ENCODE measurements around the gene CDCA3.
A peak's percentile ranks its signal among the peaks of the same experiment; 100 is the strongest.
"Not testable (repeated sequence)": the region's sequence is repeated elsewhere in the genome, so short reads cannot be mapped to it uniquely, and the experiment has no call there.

Gene CDCA3

GRCh38 chr12:6851153-6851920 lies at the start of gene CDCA3:
Gene CDCA3 (minus strand): TSS chr12:6851286. CDS start chr12:6850952, 334 bp downstream.
- ATAC-seq (replicated peaks; ENCODE audit: extremely low read depth, poor library complexity, severe bottlenecking) (peak; percentile 57), DNase-seq (ENCODE audit: low spot score in 2 of 2) (peak; percentile 83 to 87)
- H3K36me3 Mint-ChIP-seq (ENCODE audit: insufficient read depth) = peaks cover 22% of the 10 kb centered on the region
- peaks cover 41% of the 10 kb centered on the region for H3K4me1 Mint-ChIP-seq
- H3K4me3 Mint-ChIP-seq = peak within 1 kb of the TSS; percentile 87
- no peaks in the 10 kb centered on the region for H3K27me3 Mint-ChIP-seq
- H3K27ac Mint-ChIP-seq (ENCODE audit: low read depth) = peak within 1 kb of the TSS; percentile 74
- no peaks in the 10 kb centered on the region for H3K9me3 Mint-ChIP-seq

- DNase-seq (ENCODE audit: low spot score in 2 of 2) (no peak), ATAC-seq (replicated peaks; ENCODE audit: extremely low read depth, poor library complexity, severe bottlenecking) (no peak)
- H3K9me3 Mint-ChIP-seq = no peaks in the 10 kb centered on the region
- H3K4me1 Mint-ChIP-seq = no peaks in the 10 kb centered on the region
- no peaks in the 10 kb centered on the region for H3K36me3 Mint-ChIP-seq (ENCODE audit: insufficient read depth)
- no peak overlapping the region for H3K27ac Mint-ChIP-seq (ENCODE audit: low read depth)
- no peaks in the 10 kb centered on the region for H3K27me3 Mint-ChIP-seq
- H3K4me3 Mint-ChIP-seq = no peak overlapping the region
Measured at GRCh38 chr12:6899837-6900519, 48.9 kb upstream of the CDCA3 start.

- Mint-ChIP-seq H3K4me1 (no peaks in the 10 kb centered on the region), H3K9me3 (no peaks in the 10 kb centered on the region), H3K4me3 (no peak overlapping the region), H3K36me3 (ENCODE audit: insufficient read depth) (no peaks in the 10 kb centered on the region), H3K27ac (ENCODE audit: low read depth) (no peak overlapping the region), H3K27me3 (no peaks in the 10 kb centered on the region)
- ATAC-seq (replicated peaks; ENCODE audit: extremely low read depth, poor library complexity, severe bottlenecking) (no peak), DNase-seq (ENCODE audit: low spot score in 2 of 2) (no peak)
Measured at GRCh38 chr12:6899427-6899826, 48.3 kb upstream of the CDCA3 start.

- DNase-seq (ENCODE audit: low spot score in 2 of 2) = no peak
- H3K27me3 Mint-ChIP-seq = no peaks in the 10 kb centered on the region
- no peak for ATAC-seq (replicated peaks; ENCODE audit: extremely low read depth, poor library complexity, severe bottlenecking)
- no peak overlapping the region for H3K4me3 Mint-ChIP-seq
- no peaks in the 10 kb centered on the region for H3K4me1 Mint-ChIP-seq
- H3K36me3 Mint-ChIP-seq (ENCODE audit: insufficient read depth) = no peaks in the 10 kb centered on the region
- H3K27ac Mint-ChIP-seq (ENCODE audit: low read depth) = no peak overlapping the region
- H3K9me3 Mint-ChIP-seq = no peaks in the 10 kb centered on the region
Measured at GRCh38 chr12:6896846-6897435, 45.9 kb upstream of the CDCA3 start.

- no peak overlapping the region for H3K27ac Mint-ChIP-seq (ENCODE audit: low read depth)
- no peak overlapping the region for H3K4me3 Mint-ChIP-seq
- no peaks in the 10 kb centered on the region for H3K9me3 Mint-ChIP-seq
- H3K4me1 Mint-ChIP-seq = peaks cover 7% of the 10 kb centered on the region
- ATAC-seq (replicated peaks; ENCODE audit: extremely low read depth, poor library complexity, severe bottlenecking) (no peak), DNase-seq (ENCODE audit: low spot score in 2 of 2) (no peak)
- no peaks in the 10 kb centered on the region for H3K27me3 Mint-ChIP-seq
- H3K36me3 Mint-ChIP-seq (ENCODE audit: insufficient read depth) = peaks cover 2% of the 10 kb centered on the region
Measured at GRCh38 chr12:6894321-6894720, 43.2 kb upstream of the CDCA3 start.

- DNase-seq (ENCODE audit: low spot score in 2 of 2); ATAC-seq (replicated peaks; ENCODE audit: extremely low read depth, poor library complexity, severe bottlenecking); H3K4me1 Mint-ChIP-seq; H3K27ac Mint-ChIP-seq (ENCODE audit: low read depth); H3K9me3 Mint-ChIP-seq; H3K36me3 Mint-ChIP-seq (ENCODE audit: insufficient read depth); H3K27me3 Mint-ChIP-seq: not testable (repeated sequence)
- peak overlapping the region; percentile 76 for H3K4me3 Mint-ChIP-seq
Measured at GRCh38 chr12:6892683-6893082, 41.6 kb upstream of the CDCA3 start.

GRCh38 chr12:6891646-6892001 lies 40.5 kb upstream of the CDCA3 start:
- ATAC-seq (replicated peaks; ENCODE audit: extremely low read depth, poor library complexity, severe bottlenecking) = no peak
- Mint-ChIP-seq H3K27me3 (no peaks in the 10 kb centered on the region), H3K4me1 (peaks cover 7% of the 10 kb centered on the region), H3K4me3 (peak overlapping the region; percentile 76), H3K27ac (ENCODE audit: low read depth) (peak overlapping the region; percentile 82), H3K9me3 (no peaks in the 10 kb centered on the region), H3K36me3 (ENCODE audit: insufficient read depth) (peaks cover 2% of the 10 kb centered on the region)
- DNase-seq (ENCODE audit: low spot score in 2 of 2) = no peak

- Mint-ChIP-seq H3K9me3 (no peaks in the 10 kb centered on the region), H3K4me3 (peak overlapping the region; percentile 76), H3K4me1 (peaks cover 7% of the 10 kb centered on the region), H3K27me3 (no peaks in the 10 kb centered on the region), H3K27ac (ENCODE audit: low read depth) (peak overlapping the region; percentile 82), H3K36me3 (ENCODE audit: insufficient read depth) (peaks cover 2% of the 10 kb centered on the region)
- ATAC-seq (replicated peaks; ENCODE audit: extremely low read depth, poor library complexity, severe bottlenecking) = peak; percentile 97
- DNase-seq (ENCODE audit: low spot score in 2 of 2) = peak; percentile 96 to 97
Measured at GRCh38 chr12:6890789-6891645, 39.9 kb upstream of the CDCA3 start.

- H3K4me1 Mint-ChIP-seq; ATAC-seq (replicated peaks; ENCODE audit: extremely low read depth, poor library complexity, severe bottlenecking); H3K4me3 Mint-ChIP-seq; H3K36me3 Mint-ChIP-seq (ENCODE audit: insufficient read depth); DNase-seq (ENCODE audit: low spot score in 2 of 2); H3K9me3 Mint-ChIP-seq; H3K27me3 Mint-ChIP-seq: not testable (repeated sequence)
- H3K27ac Mint-ChIP-seq (ENCODE audit: low read depth) = peak overlapping the region; percentile 82
Measured at GRCh38 chr12:6889775-6890573, 38.9 kb upstream of the CDCA3 start.

GRCh38 chr12:6888794-6889193 lies 37.7 kb upstream of the CDCA3 start:
- not testable (repeated sequence) for H3K27ac Mint-ChIP-seq (ENCODE audit: low read depth); H3K36me3 Mint-ChIP-seq (ENCODE audit: insufficient read depth); H3K4me1 Mint-ChIP-seq; DNase-seq (ENCODE audit: low spot score in 2 of 2); H3K27me3 Mint-ChIP-seq; H3K9me3 Mint-ChIP-seq; H3K4me3 Mint-ChIP-seq; ATAC-seq (replicated peaks; ENCODE audit: extremely low read depth, poor library complexity, severe bottlenecking)

- ATAC-seq (replicated peaks; ENCODE audit: extremely low read depth, poor library complexity, severe bottlenecking) = no peak
- Mint-ChIP-seq H3K4me3 (no peak overlapping the region), H3K27me3 (no peaks in the 10 kb centered on the region), H3K36me3 (ENCODE audit: insufficient read depth) (peaks cover 9% of the 10 kb centered on the region), H3K9me3 (no peaks in the 10 kb centered on the region), H3K4me1 (peaks cover 7% of the 10 kb centered on the region), H3K27ac (ENCODE audit: low read depth) (no peak overlapping the region)
- DNase-seq (ENCODE audit: low spot score in 2 of 2) = no peak
Measured at GRCh38 chr12:6888360-6888759, 37.3 kb upstream of the CDCA3 start.

GRCh38 chr12:6887460-6887859 lies 36.4 kb upstream of the CDCA3 start:
- Mint-ChIP-seq H3K27me3 (no peaks in the 10 kb centered on the region), H3K4me3 (no peak overlapping the region), H3K27ac (ENCODE audit: low read depth) (no peak overlapping the region), H3K36me3 (ENCODE audit: insufficient read depth) (peaks cover 9% of the 10 kb centered on the region), H3K4me1 (peaks cover 7% of the 10 kb centered on the region), H3K9me3 (no peaks in the 10 kb centered on the region)
- ATAC-seq (replicated peaks; ENCODE audit: extremely low read depth, poor library complexity, severe bottlenecking) = no peak
- no peak for DNase-seq (ENCODE audit: low spot score in 2 of 2)

Measured in central memory CD8-positive, alpha-beta T cell (primary cell).